CD4-positive, alpha-beta T cell (primary cell): ENCODE results near the gene HOTAIR. TPM values are rescaled to one million over a fixed set of nuclear protein-coding genes. Genes with fewer than 3 reads are reported as not detected.

Experiments used
- ATAC-seq: fragments of 200-7000 bp; cut with Tn5 transposase; one replicate; pipeline ENCODE4 v1.10.0; 2022; ENCODE audit warnings: mild to moderate bottlenecking; ENCODE audit not compliant: poor library complexity
- CTCF ChIA-PET: fragments of 350-600 bp; sonication (Branson Sonifier 250); formaldehyde crosslinking; loops from one replicate; lab custom pipeline; 2021; ENCODE audit warnings: antibody characterized with exemption, inconsistent platforms; lab: Charles Lee
- POLR2A ChIA-PET: fragments of 350-600 bp; sonication (Branson Sonifier 250); formaldehyde crosslinking; loops from one replicate; lab custom pipeline; 2021; ENCODE audit warnings: antibody characterized with exemption, inconsistent platforms; lab: Charles Lee
- DNase-seq, 14 experiments: peaks; one replicate each; pipeline ENCODE4 v3.0.0-alpha.2; 2013 to 2020; ENCODE audit warnings: mixed read lengths in 2 of 14
- H3K27ac ChIP-seq, 2 donors: one replicate each; pipeline versions ENCODE4 v1.5.1 to v1.7.0; 2013; ENCODE audit warnings: low read length in 2 of 2, low read depth in 1 of 2, mild to moderate bottlenecking in 1 of 2
- H3K27me3 ChIP-seq, 2 experiments: 1 replicate in 1 of 2; 2 replicates in 1 of 2; pipeline versions ENCODE4 v1.6.1 to v1.7.0; 2013; ENCODE audit warnings: low read length in 2 of 2, control low read depth in 1 of 2, mild to moderate bottlenecking in 1 of 2, moderate library complexity in 1 of 2; ENCODE audit not compliant: insufficient read depth in 2 of 2, control insufficient read depth in 1 of 2
- H3K36me3 ChIP-seq: one replicate; pipeline ENCODE4 v1.6.1; 2013; ENCODE audit warnings: low read length, control low read depth; ENCODE audit not compliant: insufficient read depth
- H3K4me1 ChIP-seq: one replicate; pipeline ENCODE4 v1.6.1; 2013; ENCODE audit warnings: low read length, control low read depth; ENCODE audit not compliant: insufficient read depth
- H3K4me3 ChIP-seq: one replicate; pipeline ENCODE4 v1.5.1; 2013; ENCODE audit warnings: mild to moderate bottlenecking, low read length, moderate library complexity
- H3K9me3 ChIP-seq, 2 experiments: 1 replicate in 1 of 2; 2 replicates in 1 of 2; pipeline versions ENCODE4 v1.6.1 to v1.7.0; 2013; ENCODE audit warnings: low read length in 2 of 2, mild to moderate bottlenecking in 2 of 2, control low read depth in 1 of 2, moderate library complexity in 1 of 2; ENCODE audit not compliant: control insufficient read depth in 1 of 2, insufficient read depth in 1 of 2
- H3K27ac Mint-ChIP-seq: one replicate; pipeline ENCODE4 v1.8.0; 2020; ENCODE audit warnings: mixed read lengths
- H3K27me3 Mint-ChIP-seq: one replicate; pipeline ENCODE4 v1.8.0; 2021; ENCODE audit warnings: mixed read lengths
- H3K36me3 Mint-ChIP-seq: one replicate; pipeline ENCODE4 v1.8.0; 2021; ENCODE audit warnings: low read depth, mixed read lengths
- H3K4me1 Mint-ChIP-seq: one replicate; pipeline ENCODE4 v1.8.0; 2021; ENCODE audit warnings: low read depth, mixed read lengths
- H3K4me3 Mint-ChIP-seq: one replicate; pipeline ENCODE4 v1.8.0; 2020; ENCODE audit warnings: mild to moderate bottlenecking, mixed read lengths
- H3K9me3 Mint-ChIP-seq: one replicate; pipeline ENCODE4 v1.8.0; 2020; ENCODE audit warnings: mixed read lengths
- intact Hi-C, 2 experiments: fragments of 100-400 bp; cut with DNase I in 1 of 2; cut with micrococcal nuclease in 1 of 2; formaldehyde crosslinking; loops; one replicate each; pipeline versions ENCODE4 v1.15.1 to v1.9.0; 2023 to 2025; cut with DNase I, micrococcal nuclease
- total RNA-seq, 174 experiments: library from RNA in 2 of 174; stranded (reverse) in 2 of 174; gene quantifications; one replicate each; pipeline ENCODE4 v1.2.3 and lab custom pipeline; 2021 to 2026
- TF ChIP-seq, protein P1 (sequence below): fragments of 200-600 bp; IDR thresholded peaks from one replicate; pipeline ENCODE4 v1.8.0; 2022; ENCODE audit warnings: antibody characterized with exemption, mild to moderate bottlenecking

Gene HOTAIR
- total RNA-seq, 2 experiments from 2014 or later = not detected

- no peak overlapping the region for H3K4me3 ChIP-seq
- ATAC-seq (no peak), DNase-seq (no peak)
- CTCF ChIA-PET = interaction anchor here (1.8 kb wide), 1 partner anchor 18 kb away, joined by 4 read pairs; the partner anchor contains the start of gene HOXC10
- intact Hi-C loops = no loop called here
- no peaks in the 10 kb centered on the region for H3K36me3 Mint-ChIP-seq
- POLR2A ChIA-PET = interaction anchor here (1.5 kb wide), 1 partner anchor 9 kb away, joined by 5 read pairs; no protein-coding TSS in a partner anchor
- H3K9me3 ChIP-seq = peaks cover 8 to 52% of the 10 kb centered on the region in 2 experiments
- no peak overlapping the region for H3K27ac ChIP-seq
- no peaks in the 10 kb centered on the region for H3K36me3 ChIP-seq
- TF ChIP-seq, protein P1, sequence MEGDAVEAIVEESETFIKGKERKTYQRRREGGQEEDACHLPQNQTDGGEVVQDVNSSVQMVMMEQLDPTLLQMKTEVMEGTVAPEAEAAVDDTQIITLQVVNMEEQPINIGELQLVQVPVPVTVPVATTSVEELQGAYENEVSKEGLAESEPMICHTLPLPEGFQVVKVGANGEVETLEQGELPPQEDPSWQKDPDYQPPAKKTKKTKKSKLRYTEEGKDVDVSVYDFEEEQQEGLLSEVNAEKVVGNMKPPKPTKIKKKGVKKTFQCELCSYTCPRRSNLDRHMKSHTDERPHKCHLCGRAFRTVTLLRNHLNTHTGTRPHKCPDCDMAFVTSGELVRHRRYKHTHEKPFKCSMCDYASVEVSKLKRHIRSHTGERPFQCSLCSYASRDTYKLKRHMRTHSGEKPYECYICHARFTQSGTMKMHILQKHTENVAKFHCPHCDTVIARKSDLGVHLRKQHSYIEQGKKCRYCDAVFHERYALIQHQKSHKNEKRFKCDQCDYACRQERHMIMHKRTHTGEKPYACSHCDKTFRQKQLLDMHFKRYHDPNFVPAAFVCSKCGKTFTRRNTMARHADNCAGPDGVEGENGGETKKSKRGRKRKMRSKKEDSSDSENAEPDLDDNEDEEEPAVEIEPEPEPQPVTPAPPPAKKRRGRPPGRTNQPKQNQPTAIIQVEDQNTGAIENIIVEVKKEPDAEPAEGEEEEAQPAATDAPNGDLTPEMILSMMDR = no peak
- peaks cover 38% of the 10 kb centered on the region for H3K4me1 Mint-ChIP-seq
- H3K27me3 ChIP-seq = peaks cover 97 to 100% of the 10 kb centered on the region in 2 experiments
- peak overlapping the region; percentile 61 for H3K4me3 Mint-ChIP-seq
- H3K27ac Mint-ChIP-seq = no peak overlapping the region
- peaks cover 34% of the 10 kb centered on the region for H3K4me1 ChIP-seq
- peaks cover 100% of the 10 kb centered on the region for H3K27me3 Mint-ChIP-seq
- no peaks in the 10 kb centered on the region for H3K9me3 Mint-ChIP-seq
Observed at GRCh38 chr12:53966385-53967133, 8.2 kb downstream of the HOTAIR start.

- DNase-seq (no peak), ATAC-seq (no peak)
- ChIA-PET POLR2A (interaction anchor here (1.5 kb wide), 1 partner anchor 10 kb away, joined by 5 read pairs; no protein-coding TSS in a partner anchor), CTCF (interaction anchor here (1.8 kb wide), 1 partner anchor 19 kb away, joined by 4 read pairs; the partner anchor contains the start of gene HOXC10)
- no peaks in the 10 kb centered on the region for H3K36me3 Mint-ChIP-seq
- Histone ChIP-seq H3K27ac (no peak overlapping the region), H3K9me3 (peaks cover 8 to 58% of the 10 kb centered on the region in 2 experiments), H3K4me3 (no peak overlapping the region), H3K36me3 (no peaks in the 10 kb centered on the region), H3K27me3 (peaks cover 97 to 100% of the 10 kb centered on the region in 2 experiments), H3K4me1 (peaks cover 39% of the 10 kb centered on the region)
- H3K27ac Mint-ChIP-seq = no peak overlapping the region
- H3K27me3 Mint-ChIP-seq = peaks cover 96% of the 10 kb centered on the region
- intact Hi-C loops = no loop called here
- peaks cover 38% of the 10 kb centered on the region for H3K4me1 Mint-ChIP-seq
- no peaks in the 10 kb centered on the region for H3K9me3 Mint-ChIP-seq
- peak overlapping the region; percentile 61 for H3K4me3 Mint-ChIP-seq
- TF ChIP-seq, protein P1 = no peak
Observed at GRCh38 chr12:53966085-53966384, 8.7 kb downstream of the HOTAIR start.

DNA sequence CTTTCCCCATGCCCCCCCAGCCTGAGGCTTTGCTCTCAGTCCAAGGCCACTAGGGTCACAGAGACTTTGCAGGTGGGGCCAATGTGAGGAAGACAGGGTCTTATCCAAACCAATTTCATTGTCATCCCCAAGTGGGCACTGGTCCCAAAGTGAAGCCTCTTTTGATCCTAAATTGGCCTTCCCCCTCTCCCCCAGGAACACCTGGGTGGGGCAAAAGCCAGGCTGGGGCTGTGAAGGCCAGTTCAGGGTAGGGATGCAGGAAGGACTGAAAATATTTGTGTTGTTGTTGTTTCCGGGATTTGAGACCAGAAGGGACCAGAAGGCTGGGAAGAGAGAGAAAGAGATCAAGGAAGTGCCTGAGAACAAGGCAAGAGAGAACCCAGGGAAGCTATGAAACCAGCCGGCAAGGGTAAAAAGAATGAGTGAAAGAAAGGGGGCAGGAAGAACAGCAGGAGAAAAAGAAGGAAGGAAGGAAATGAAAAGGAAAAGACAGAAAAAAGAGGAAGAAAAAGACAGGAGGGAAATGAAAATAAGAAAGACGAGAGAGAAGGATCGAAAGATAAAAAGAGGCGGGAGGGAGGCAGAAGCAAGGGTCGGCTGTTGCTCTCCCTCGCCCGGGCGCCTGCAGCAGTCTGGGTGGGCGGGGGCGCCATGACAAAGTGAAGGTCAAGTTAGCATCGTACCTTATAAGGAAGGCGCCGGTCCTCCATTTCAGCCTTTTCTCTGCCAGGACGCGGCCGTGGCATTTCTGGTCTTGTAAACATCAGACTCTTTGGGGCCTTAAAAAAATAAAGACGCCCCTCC, 9.3 kb downstream of the HOTAIR start:
- H3K27ac ChIP-seq = no peak overlapping the region
- H3K4me3 ChIP-seq = no peak overlapping the region
- Mint-ChIP-seq H3K9me3 (no peaks in the 10 kb centered on the region), H3K27ac (no peak overlapping the region), H3K36me3 (no peaks in the 10 kb centered on the region), H3K27me3 (peaks cover 95% of the 10 kb centered on the region), H3K4me3 (peak overlapping the region; percentile 70), H3K4me1 (peaks cover 40% of the 10 kb centered on the region)
- CTCF ChIA-PET = interaction anchor here (1.8 kb wide), 1 partner anchor 19 kb away, joined by 4 read pairs; the partner anchor contains the start of gene HOXC10
- H3K4me1 ChIP-seq = peaks cover 43% of the 10 kb centered on the region
- POLR2A ChIA-PET = interaction anchor here (0.6 to 1.5 kb wide), 3 partner anchors 8 to 223 kb away, joined by 3 to 5 read pairs (median 4); partner anchors contain the start of genes HOXC11 and SMUG1
- TF ChIP-seq, protein P1 = no peak
- H3K9me3 ChIP-seq = peaks cover 8 to 60% of the 10 kb centered on the region in 2 experiments
- peaks cover 95 to 100% of the 10 kb centered on the region in 2 experiments for H3K27me3 ChIP-seq
- intact Hi-C loops = no loop called here
- DNase-seq (no peak), ATAC-seq (no peak)
- H3K36me3 ChIP-seq = no peaks in the 10 kb centered on the region
